Brain pericyte (primary cell): ENCODE measurements around the gene ITGB8.
A peak's percentile ranks its signal among the peaks of the same experiment; 100 is the strongest.
"Not testable (repeated sequence)": the region's sequence is repeated elsewhere in the genome, so short reads cannot be mapped to it uniquely, and the experiment has no call there.

Experiments
- DNase-seq: peaks from one replicate; pipeline ENCODE4 v3.0.0-alpha.2; 2012; ENCODE audit warnings: low read depth, low spot score

ITGB8 gene

GRCh38 chr7:20330239-20330927 lies at the start of gene ITGB8:
ITGB8 (plus strand) TSS chr7:20330900; CDS start chr7:20331807, 907 bp downstream.
- DNase-seq: peak; percentile 37

GRCh38 chr7:20282959-20283358 lies 47.7 kb upstream of the ITGB8 start:
- DNase-seq: no peak

GRCh38 chr7:20283385-20283784 lies 47.3 kb upstream of the ITGB8 start:
- DNase-seq: no peak

- DNase-seq: no peak
Observed at GRCh38 chr7:20284003-20284770, 46.5 kb upstream of the ITGB8 start.

GRCh38 chr7:20284771-20285143 lies 45.9 kb upstream of the ITGB8 start:
- no peak for DNase-seq

- no peak for DNase-seq
Observed at GRCh38 chr7:20287317-20287716, 43.4 kb upstream of the ITGB8 start.

GRCh38 chr7:20288036-20288435 lies 42.7 kb upstream of the ITGB8 start:
- no peak for DNase-seq

- DNase-seq: no peak
Observed at GRCh38 chr7:20290505-20291111, 40.1 kb upstream of the ITGB8 start.

GRCh38 chr7:20293336-20293735 lies 37.4 kb upstream of the ITGB8 start:
- no peak for DNase-seq

GRCh38 chr7:20296444-20296843 lies 34.3 kb upstream of the ITGB8 start:
- DNase-seq: no peak

- no peak for DNase-seq
Observed at GRCh38 chr7:20296901-20297300, 33.8 kb upstream of the ITGB8 start.

- DNase-seq: no peak
Observed at GRCh38 chr7:20298486-20298901, 32.2 kb upstream of the ITGB8 start.

- no peak for DNase-seq
Observed at GRCh38 chr7:20299145-20299544, 31.6 kb upstream of the ITGB8 start.

GRCh38 chr7:20299647-20300312 lies 30.9 kb upstream of the ITGB8 start:
- DNase-seq: no peak

GRCh38 chr7:20301311-20301939 lies 29.3 kb upstream of the ITGB8 start:
- peak; percentile 13 for DNase-seq

GRCh38 chr7:20302300-20302699 lies 28.4 kb upstream of the ITGB8 start:
- not testable (repeated sequence) for DNase-seq

GRCh38 chr7:20302891-20303290 lies 27.8 kb upstream of the ITGB8 start:
- no peak for DNase-seq

- no peak for DNase-seq
Observed at GRCh38 chr7:20304366-20304765, 26.3 kb upstream of the ITGB8 start.

GRCh38 chr7:20305726-20306125 lies 25.0 kb upstream of the ITGB8 start:
- DNase-seq: no peak

GRCh38 chr7:20306180-20306946 lies 24.3 kb upstream of the ITGB8 start:
- DNase-seq: no peak

GRCh38 chr7:20307119-20307518 lies 23.6 kb upstream of the ITGB8 start:
- DNase-seq: no peak
